Smooth muscle cell (in vitro differentiated cells): ENCODE results near the gene PSKH1. TPM values are rescaled to one million over a fixed set of nuclear protein-coding genes. Genes with fewer than 3 reads are reported as not detected.

Experiments
- DNase-seq: peaks from one replicate; lab custom pipeline; 2025; ENCODE audit not compliant: unreplicated experiment; lab: John Stamatoyannopoulos, UW
- H2AFZ ChIP-seq: fragments of 200-600 bp; sonication (generic); 2 replicates; pipeline ENCODE4 v1.6.0; 2016; ENCODE audit warnings: antibody characterized with exemption, low read depth, mild to moderate bottlenecking
- H3F3A ChIP-seq: fragments of 200-600 bp; sonication (generic); 2 replicates; pipeline ENCODE4 v1.6.0; 2017; ENCODE audit warnings: antibody characterized with exemption, low read depth
- H3K27ac ChIP-seq: fragments of 200-600 bp; sonication (generic); 2 replicates; pipeline ENCODE4 v1.5.1; 2016; ENCODE audit warnings: low read depth, mild to moderate bottlenecking
- H3K27me3 ChIP-seq: fragments of 200-600 bp; sonication (generic); 2 replicates; pipeline ENCODE4 v1.6.1; 2016; ENCODE audit warnings: low read depth, mild to moderate bottlenecking
- H3K36me3 ChIP-seq: fragments of 200-600 bp; sonication (generic); 2 replicates; pipeline ENCODE4 v1.5.1; 2016; ENCODE audit warnings: low read depth
- H3K4me1 ChIP-seq: fragments of 200-600 bp; sonication (generic); 2 replicates; pipeline ENCODE4 v1.5.1; 2016; ENCODE audit warnings: low read depth
- H3K4me2 ChIP-seq: fragments of 200-600 bp; sonication (generic); 2 replicates; pipeline ENCODE4 v1.6.0; 2016; ENCODE audit warnings: mild to moderate bottlenecking
- H3K4me3 ChIP-seq: fragments of 200-600 bp; sonication (generic); 2 replicates; pipeline ENCODE4 v1.5.1; 2016; ENCODE audit warnings: mild to moderate bottlenecking
- H3K79me2 ChIP-seq: fragments of 200-600 bp; sonication (generic); 2 replicates; pipeline ENCODE4 v1.6.0; 2016; ENCODE audit warnings: low read depth, mild to moderate bottlenecking
- H3K9ac ChIP-seq: fragments of 200-600 bp; sonication (generic); 2 replicates; pipeline ENCODE4 v1.6.0; 2016; ENCODE audit warnings: low read depth
- H3K9me3 ChIP-seq: fragments of 200-600 bp; sonication (generic); replicated peaks from 2 replicates; pipeline ENCODE4 v1.5.1; 2016; ENCODE audit warnings: low read depth
- H4K20me1 ChIP-seq: fragments of 200-600 bp; sonication (generic); 2 replicates; pipeline ENCODE4 v1.6.0; 2016; ENCODE audit warnings: low read depth
- WGBS: methylation state at CpG from one replicate; pipeline ENCODE4 v1.1.7; 2016; ENCODE audit warnings: low lambda C conversion rate; 5-methylcytosine and 5-hydroxymethylcytosine counted together
- polyA plus RNA-seq: library from polyadenylated mRNA; unstranded; fragments of >200 nt; fragmentation: Nextera tagmentation; extraction: Ambion mirVana; gene quantifications from 2 replicates; pipeline ENCODE4 v1.2.1, GENCODE V29; 2016
- small RNA-seq: library from RNA; depleted of rRNA; stranded (forward); fragments of <200 nt; gene quantifications from one replicate; pipeline ENCODE3, GENCODE V24; 2014
- total RNA-seq: library from RNA; depleted of rRNA; stranded (reverse); fragments of >200 nt; gene quantifications from 2 replicates; pipeline ENCODE4 v1.2.3, GENCODE V29; 2014
- TF ChIP-seq, protein P1 (sequence below): fragments of 200-600 bp; sonication (generic); IDR thresholded peaks from 2 replicates; pipeline ENCODE4 v1.5.1; 2017; ENCODE audit warnings: borderline replicate concordance, mild to moderate bottlenecking, antibody characterized with exemption; ENCODE audit not compliant: insufficient read depth, poor library complexity, severe bottlenecking

The PSKH1 gene
- total and polyA plus RNA-seq, 2 experiments from 2014 or later = 15.3 to 36.0 TPM

DNA sequence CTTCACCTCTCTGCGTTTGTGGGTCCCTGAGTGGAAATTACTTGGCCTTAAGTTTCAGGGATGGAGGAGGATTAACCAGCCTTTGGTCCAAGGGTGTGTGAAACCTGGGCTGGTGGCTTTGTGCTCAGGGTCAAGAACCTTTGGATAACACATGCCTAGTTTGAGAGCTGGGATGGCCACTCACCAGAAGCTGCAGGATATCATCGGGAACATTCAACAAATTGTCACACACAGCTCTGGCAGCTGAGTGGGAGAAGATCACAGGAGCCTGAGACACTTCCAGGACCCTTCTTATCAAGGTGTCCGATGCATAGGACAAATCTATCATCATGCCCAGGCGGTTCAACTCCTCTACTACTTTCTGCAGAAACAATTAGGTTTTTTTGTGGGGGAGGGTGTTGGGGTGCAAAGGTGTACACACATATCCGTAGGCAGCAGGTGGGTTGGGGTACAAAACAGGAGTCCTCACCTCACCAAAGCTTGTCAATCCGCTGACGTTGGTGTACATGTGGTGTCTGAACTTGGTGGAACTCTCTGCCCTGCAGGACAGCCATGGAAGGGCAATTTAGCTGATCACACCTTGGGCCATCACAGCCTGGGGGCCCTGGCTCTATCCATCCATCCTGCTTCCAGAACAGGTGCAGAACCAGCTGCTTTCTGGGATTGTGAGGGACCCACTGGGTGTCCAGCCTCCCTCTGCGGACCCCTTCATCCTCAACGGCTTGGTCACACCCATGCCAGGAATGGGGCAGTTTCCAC, 84.6 kb downstream of the PSKH1 start:
- DNase-seq = no peak
- Histone ChIP-seq H3F3A (no peaks in the 10 kb centered on the region), H3K9ac (no peak overlapping the region), H3K79me2 (no peaks in the 10 kb centered on the region), H3K36me3 (no peaks in the 10 kb centered on the region), H3K9me3 (no peaks in the 10 kb centered on the region), H4K20me1 (no peaks in the 10 kb centered on the region), H2AFZ (no peak overlapping the region), H3K4me2 (no peak overlapping the region), H3K27me3 (no peaks in the 10 kb centered on the region), H3K4me3 (no peak overlapping the region), H3K27ac (no peak overlapping the region), H3K4me1 (no peaks in the 10 kb centered on the region)
- TF ChIP-seq, protein P1, sequence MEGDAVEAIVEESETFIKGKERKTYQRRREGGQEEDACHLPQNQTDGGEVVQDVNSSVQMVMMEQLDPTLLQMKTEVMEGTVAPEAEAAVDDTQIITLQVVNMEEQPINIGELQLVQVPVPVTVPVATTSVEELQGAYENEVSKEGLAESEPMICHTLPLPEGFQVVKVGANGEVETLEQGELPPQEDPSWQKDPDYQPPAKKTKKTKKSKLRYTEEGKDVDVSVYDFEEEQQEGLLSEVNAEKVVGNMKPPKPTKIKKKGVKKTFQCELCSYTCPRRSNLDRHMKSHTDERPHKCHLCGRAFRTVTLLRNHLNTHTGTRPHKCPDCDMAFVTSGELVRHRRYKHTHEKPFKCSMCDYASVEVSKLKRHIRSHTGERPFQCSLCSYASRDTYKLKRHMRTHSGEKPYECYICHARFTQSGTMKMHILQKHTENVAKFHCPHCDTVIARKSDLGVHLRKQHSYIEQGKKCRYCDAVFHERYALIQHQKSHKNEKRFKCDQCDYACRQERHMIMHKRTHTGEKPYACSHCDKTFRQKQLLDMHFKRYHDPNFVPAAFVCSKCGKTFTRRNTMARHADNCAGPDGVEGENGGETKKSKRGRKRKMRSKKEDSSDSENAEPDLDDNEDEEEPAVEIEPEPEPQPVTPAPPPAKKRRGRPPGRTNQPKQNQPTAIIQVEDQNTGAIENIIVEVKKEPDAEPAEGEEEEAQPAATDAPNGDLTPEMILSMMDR = no peak
- WGBS = 86% methylated on average over 9 of the region's 9 CpGs

Small RNA genes within 50 kb of the gene (small RNA-seq; reads per million reads assigned to genes)
- 0.13 reads per million for gene AC040162.2
- gene NRN1L = not detected

Other genes with a start within 250 kb of the PSKH1 start
- gene CARMIL2, start 248.1 kb upstream of the PSKH1 start, total RNA-seq = 0.18 and 0.76 TPM in 2 replicates
- gene CARMIL2, start 248.1 kb upstream of the PSKH1 start, polyA plus RNA-seq = 1.2 and 1.9 TPM in 2 replicates
- 16.5 and 21.9 TPM in 2 replicates for gene ACD, start 233.0 kb upstream of the PSKH1 start, total RNA-seq
- gene ACD, start 233.0 kb upstream of the PSKH1 start, polyA plus RNA-seq = 31.7 and 45.2 TPM in 2 replicates
- gene PARD6A, start 232.3 kb upstream of the PSKH1 start, total RNA-seq = 0.36 TPM in 1 of 2 replicates, not detected in the other
- 0.58 and 2.0 TPM in 2 replicates for gene PARD6A, start 232.3 kb upstream of the PSKH1 start, polyA plus RNA-seq
- 8.2 and 9.8 TPM in 2 replicates for gene ENKD1, start 226.5 kb upstream of the PSKH1 start, total RNA-seq
- gene ENKD1, start 226.5 kb upstream of the PSKH1 start, polyA plus RNA-seq = 14.2 and 19.0 TPM in 2 replicates
- 3.4 and 6.9 TPM in 2 replicates for gene C16orf86, start 226.4 kb upstream of the PSKH1 start, total RNA-seq
- gene C16orf86, start 226.4 kb upstream of the PSKH1 start, polyA plus RNA-seq = 3.9 and 8.5 TPM in 2 replicates
- gene GFOD2, start 173.9 kb upstream of the PSKH1 start, total RNA-seq = 10.6 and 15.1 TPM in 2 replicates
- 15.0 and 24.0 TPM in 2 replicates for gene GFOD2, start 173.9 kb upstream of the PSKH1 start, polyA plus RNA-seq
- 4.6 and 9.8 TPM in 2 replicates for gene RANBP10, start 86.7 kb upstream of the PSKH1 start, total RNA-seq
- gene RANBP10, start 86.7 kb upstream of the PSKH1 start, polyA plus RNA-seq = 5.9 and 6.6 TPM in 2 replicates
- gene TSNAXIP1, start 86.4 kb upstream of the PSKH1 start, total RNA-seq = 0.18 and 1.1 TPM in 2 replicates
- 1.0 and 3.1 TPM in 2 replicates for gene TSNAXIP1, start 86.4 kb upstream of the PSKH1 start, polyA plus RNA-seq
- 23.0 and 31.3 TPM in 2 replicates for gene THAP11, start 50.9 kb upstream of the PSKH1 start, total RNA-seq
- gene THAP11, start 50.9 kb upstream of the PSKH1 start, polyA plus RNA-seq = 32.7 and 38.3 TPM in 2 replicates
- 112 and 115 TPM in 2 replicates for gene NUTF2, start 46.3 kb upstream of the PSKH1 start, total RNA-seq
- gene NUTF2, start 46.3 kb upstream of the PSKH1 start, polyA plus RNA-seq = 202 and 208 TPM in 2 replicates
- gene CENPT, start 45.6 kb upstream of the PSKH1 start, total RNA-seq = 37.3 and 47.0 TPM in 2 replicates
- 65.8 and 79.7 TPM in 2 replicates for gene CENPT, start 45.6 kb upstream of the PSKH1 start, polyA plus RNA-seq
- 35.5 and 46.3 TPM in 2 replicates for gene EDC4, start 20.2 kb upstream of the PSKH1 start, total RNA-seq
- 64.5 and 74.7 TPM in 2 replicates for gene EDC4, start 20.2 kb upstream of the PSKH1 start, polyA plus RNA-seq
- gene NRN1L, start 8.4 kb upstream of the PSKH1 start, total RNA-seq = not detected in 2 replicates
- gene NRN1L, start 8.4 kb upstream of the PSKH1 start, polyA plus RNA-seq = 0.46 and 0.57 TPM in 2 replicates
- gene CTRL, start 38.6 kb downstream of the PSKH1 start, total RNA-seq = 0.18 and 0.90 TPM in 2 replicates
- 12.9 and 14.8 TPM in 2 replicates for gene CTRL, start 38.6 kb downstream of the PSKH1 start, polyA plus RNA-seq
- 17.3 and 18.5 TPM in 2 replicates for gene PSMB10, start 43.6 kb downstream of the PSKH1 start, total RNA-seq
- gene PSMB10, start 43.6 kb downstream of the PSKH1 start, polyA plus RNA-seq = 38.4 and 44.7 TPM in 2 replicates
- 12.9 and 14.3 TPM in 2 replicates for gene LCAT, start 50.9 kb downstream of the PSKH1 start, total RNA-seq
- gene LCAT, start 50.9 kb downstream of the PSKH1 start, polyA plus RNA-seq = 34.6 and 35.5 TPM in 2 replicates
- 47.7 and 74.3 TPM in 2 replicates for gene SLC12A4, start 75.4 kb downstream of the PSKH1 start, total RNA-seq
- gene SLC12A4, start 75.4 kb downstream of the PSKH1 start, polyA plus RNA-seq = 92.4 and 107 TPM in 2 replicates
- not detected in 2 replicates for gene DPEP3, start 87.2 kb downstream of the PSKH1 start, total RNA-seq
- gene DPEP3, start 87.2 kb downstream of the PSKH1 start, polyA plus RNA-seq = not detected in 2 replicates
- not detected in 2 replicates for gene DPEP2, start 106.2 kb downstream of the PSKH1 start, total RNA-seq
- gene DPEP2, start 106.2 kb downstream of the PSKH1 start, polyA plus RNA-seq = not detected in 2 replicates
- gene DPEP2NB, start 122.7 kb downstream of the PSKH1 start, total RNA-seq = not detected in 2 replicates
- not detected in 2 replicates for gene DPEP2NB, start 122.7 kb downstream of the PSKH1 start, polyA plus RNA-seq
- 6.0 and 6.7 TPM in 2 replicates for gene DDX28, start 130.0 kb downstream of the PSKH1 start, total RNA-seq
- gene DDX28, start 130.0 kb downstream of the PSKH1 start, polyA plus RNA-seq = 7.0 and 9.0 TPM in 2 replicates
- 9.5 and 12.1 TPM in 2 replicates for gene DUS2, start 130.0 kb downstream of the PSKH1 start, total RNA-seq
- gene DUS2, start 130.0 kb downstream of the PSKH1 start, polyA plus RNA-seq = 23.5 and 25.6 TPM in 2 replicates
- 30.2 and 32.4 TPM in 2 replicates for gene NFATC3, start 192.1 kb downstream of the PSKH1 start, total RNA-seq
- gene NFATC3, start 192.1 kb downstream of the PSKH1 start, polyA plus RNA-seq = 14.7 and 15.2 TPM in 2 replicates